HG03565 (cell line): Measurements from ENCODE around the gene NPBWR2.

Experiments
- ATAC-seq: cut with Tn5 transposase; IDR thresholded peaks from one replicate; pipeline ENCODE4 v1.9.1; 2021; ENCODE audit warnings: mild to moderate bottlenecking, moderate library complexity; ENCODE audit not compliant: unreplicated experiment

The NPBWR2 gene, protein sequence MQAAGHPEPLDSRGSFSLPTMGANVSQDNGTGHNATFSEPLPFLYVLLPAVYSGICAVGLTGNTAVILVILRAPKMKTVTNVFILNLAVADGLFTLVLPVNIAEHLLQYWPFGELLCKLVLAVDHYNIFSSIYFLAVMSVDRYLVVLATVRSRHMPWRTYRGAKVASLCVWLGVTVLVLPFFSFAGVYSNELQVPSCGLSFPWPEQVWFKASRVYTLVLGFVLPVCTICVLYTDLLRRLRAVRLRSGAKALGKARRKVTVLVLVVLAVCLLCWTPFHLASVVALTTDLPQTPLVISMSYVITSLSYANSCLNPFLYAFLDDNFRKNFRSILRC

DNA sequence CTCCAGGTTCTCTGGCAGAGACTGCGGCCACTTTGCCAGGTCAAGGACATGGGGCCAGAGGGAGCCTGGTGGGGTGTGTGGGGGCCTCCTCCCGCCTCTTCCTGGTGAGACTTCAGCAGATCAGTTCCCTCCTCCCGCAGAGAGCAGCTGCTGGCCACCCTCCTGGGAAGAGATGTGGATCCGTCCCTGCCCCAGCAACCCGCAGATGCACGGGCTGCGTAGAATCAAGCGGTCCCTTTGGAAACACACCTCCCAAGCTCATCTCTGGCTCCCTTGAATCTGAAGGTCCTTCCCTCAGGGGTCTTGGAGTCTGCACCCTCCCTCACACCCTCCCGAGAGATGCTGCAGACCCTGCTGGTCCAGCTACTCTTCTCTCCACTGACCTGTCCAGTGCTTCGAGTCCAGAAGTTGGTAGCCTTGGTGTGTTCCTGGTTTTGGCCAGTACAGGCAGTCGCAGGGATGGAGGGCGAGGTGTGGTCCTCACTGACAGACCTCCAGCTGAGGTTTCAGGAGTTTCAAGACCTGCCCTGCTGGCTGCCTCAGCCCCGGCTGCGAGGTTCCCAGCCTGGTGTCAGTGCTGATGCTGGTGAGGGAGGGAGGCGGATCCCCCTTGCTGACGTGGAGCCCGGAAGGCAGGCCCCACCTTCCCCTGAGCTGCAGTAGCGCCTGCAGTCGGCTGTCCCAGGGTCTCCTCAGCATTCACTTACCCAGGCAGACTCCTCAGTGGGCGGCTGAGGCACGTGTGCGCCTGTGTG is at the start of gene NPBWR2:
NPBWR2 (minus strand) TSS at position 585 of the 755 bp plus-strand sequence. CDS start 734 bp downstream, outside the sequence.
- ATAC-seq: no peak

DNA sequence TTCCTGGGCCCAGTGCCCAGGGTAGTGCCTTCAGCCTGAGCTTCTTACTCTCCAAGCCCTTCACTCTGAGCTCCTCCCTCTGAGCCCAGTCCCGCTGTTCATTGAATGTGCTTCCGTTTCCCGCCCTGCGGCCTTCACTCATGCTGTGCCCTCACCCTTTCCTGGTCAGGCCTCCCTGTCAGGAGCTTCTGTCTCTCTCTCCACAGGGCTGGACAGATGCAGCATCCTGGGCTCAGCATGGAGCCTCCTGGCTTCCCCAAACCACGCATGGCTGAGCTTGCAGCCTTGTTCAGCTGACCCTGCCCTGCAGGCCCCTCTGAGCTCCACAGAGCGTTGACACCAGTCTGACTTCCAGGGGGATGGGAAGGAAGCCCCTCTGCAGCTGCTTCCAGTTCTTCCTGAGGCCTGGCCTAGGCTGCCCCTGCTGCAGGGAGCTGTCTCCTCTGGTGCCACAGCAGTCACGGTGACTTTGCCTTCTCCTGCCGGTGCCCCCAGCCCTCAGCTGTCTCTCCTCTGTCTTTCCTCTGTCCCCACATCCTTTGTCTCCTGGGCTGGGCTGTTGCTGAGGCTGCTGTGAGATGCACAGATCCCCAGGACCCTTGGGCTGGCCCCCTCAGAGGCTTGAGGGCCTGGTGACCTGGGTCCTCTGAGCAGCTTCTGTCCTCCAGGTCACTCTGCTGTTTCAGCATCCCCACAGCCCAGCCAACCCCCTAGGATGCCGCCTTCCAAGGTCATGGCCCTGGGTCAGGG is 48.9 kb upstream of the NPBWR2 start:
- no peak for ATAC-seq

DNA sequence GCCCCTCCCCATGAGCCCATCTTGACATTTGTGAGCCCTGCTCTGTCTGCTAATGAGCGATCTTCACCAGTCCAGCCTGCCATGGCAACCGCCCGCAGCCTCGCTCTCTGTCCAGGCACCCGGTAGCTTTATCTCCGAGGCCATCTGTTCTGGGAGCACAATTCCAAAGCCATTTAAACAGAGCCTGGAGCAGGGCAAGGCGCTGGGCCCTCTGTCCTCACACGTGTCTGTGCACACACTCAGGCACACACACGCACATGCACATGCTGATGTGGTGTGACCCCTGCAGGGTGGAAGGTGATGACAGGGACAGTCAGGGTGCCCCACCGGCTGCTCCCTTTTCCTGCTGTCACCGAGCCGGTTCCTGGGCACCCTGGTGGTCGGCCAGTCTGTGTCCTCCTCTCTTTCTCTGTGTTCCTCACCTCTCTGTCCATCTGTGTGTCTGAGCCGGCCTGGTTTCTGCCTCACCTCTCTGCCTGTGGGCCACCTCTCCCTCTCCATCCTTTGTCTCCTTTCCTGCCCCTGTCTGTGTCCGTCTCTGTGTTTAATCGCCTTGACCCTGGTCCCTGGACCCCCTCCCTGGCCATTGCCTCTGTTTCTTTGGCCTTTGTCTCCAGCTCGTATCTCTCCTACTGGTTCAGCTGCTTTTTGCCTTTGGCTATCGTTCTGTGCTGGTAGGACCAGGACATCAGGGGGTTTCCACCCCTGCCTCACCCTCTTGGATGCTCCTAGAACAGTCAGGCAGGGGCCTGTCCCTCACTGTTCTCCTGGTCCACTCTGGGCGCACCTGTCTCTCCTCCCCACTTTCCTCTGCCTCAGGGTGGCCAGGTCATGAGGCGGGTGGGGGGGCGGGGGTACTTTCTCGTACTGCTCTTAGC is 48.1 kb upstream of the NPBWR2 start:
- ATAC-seq: no peak

DNA sequence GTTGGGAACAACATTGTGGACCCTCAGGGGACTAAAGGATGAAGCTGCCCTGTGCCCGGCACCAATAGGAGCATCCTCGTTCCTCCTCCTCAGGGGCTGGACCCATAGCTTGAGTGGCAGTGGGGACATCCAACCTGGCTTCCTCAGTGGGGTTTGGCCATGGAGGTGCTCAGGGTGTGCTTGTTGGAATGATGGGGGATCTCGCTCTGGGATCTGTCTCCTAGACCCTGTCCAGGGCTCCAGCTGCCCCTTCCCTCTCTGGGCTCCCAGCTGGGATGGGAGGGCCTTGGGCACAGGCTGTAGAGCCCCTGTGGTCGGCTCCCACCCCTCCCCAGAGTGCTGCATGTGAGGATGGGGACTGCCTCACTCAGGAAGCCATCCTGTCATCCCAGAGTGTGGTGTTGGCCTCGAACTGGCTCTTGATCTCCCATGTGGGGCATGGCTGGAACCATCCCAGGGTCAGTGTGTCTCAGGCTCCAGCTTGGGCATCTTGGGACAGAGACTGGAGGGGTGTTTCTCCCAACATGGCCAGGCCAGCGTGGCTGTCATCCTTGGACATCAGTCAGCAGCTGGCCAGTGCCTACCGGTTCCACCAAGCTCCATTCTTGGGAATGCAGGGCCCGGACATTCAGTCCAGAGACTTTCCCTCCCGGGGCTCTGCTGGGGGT is 47.4 kb upstream of the NPBWR2 start:
- ATAC-seq: no peak

DNA sequence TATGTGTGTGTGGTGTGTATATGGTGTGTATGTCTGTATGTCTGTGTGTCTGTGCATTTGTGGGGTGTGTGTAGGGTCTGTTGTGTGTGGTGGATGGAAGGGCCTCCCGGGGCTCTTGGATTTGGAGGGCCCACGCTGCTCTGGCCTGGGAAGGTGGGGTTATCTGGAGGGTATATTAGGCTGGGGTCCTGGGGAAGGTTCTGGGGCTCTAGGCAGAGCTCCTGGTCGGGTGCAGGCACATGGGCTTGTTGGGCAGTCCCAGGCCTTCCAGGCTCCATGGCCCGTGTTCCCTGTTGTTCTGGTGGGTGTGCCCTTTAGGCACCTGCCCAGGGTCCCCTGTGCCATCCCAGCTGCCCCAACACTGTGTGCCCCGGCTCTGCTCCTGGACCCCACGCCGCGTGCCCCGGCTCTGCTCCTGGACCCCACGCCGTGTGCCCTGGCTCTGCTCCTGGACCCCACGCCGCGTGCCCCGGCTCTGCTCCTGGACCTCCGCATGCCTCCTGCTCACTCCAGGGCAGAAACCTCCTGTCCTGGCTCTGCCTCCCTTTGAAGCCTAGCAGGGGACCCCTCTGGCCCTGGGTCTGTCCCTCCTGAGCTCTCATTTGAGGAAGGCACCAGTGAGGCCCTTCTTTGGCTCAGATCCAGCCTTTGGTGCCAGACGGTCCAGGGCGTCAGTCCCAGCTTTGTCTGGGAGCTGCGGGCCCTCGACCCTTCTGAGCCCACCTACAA is 46.7 kb upstream of the NPBWR2 start:
- ATAC-seq: no peak

DNA sequence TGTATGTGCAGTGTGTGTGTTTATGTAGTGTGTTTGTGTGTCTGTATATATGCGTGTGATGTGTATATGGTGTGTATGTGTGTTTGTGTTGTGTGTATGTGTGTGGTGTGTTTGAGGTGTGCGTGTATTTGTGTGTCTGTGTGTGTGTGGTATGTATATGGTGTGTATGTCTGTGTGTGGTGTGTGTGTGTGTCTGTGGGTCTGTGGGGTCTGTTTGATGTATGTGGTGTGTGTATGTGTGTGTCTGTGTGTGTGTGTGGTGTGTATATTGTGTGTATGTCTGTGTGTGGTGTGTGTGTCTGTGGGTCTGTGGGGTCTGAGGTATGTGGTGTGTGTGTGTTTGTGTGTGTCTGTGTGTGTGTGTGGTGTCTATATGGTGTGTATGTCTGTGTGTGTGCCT is 46.0 kb upstream of the NPBWR2 start:
- ATAC-seq: no peak

DNA sequence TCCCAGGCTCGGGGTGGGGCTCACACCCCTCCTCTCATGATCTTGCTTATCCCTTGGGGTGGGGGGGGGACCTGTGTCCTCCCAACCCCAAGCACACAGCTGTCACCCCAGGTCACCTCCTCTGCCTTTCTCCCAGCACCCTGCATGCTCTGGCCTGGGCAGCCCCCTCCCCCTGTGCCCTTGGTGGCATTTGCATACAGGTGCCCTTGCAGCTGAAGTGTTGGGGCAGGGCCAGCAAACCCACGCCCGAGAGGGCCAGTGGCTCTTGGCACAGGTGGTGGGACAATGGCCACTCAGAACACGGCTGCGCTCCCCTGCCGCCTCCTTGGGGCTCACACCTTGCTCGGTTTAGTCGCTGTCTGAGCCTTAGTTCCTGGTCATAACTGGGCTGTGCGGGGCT is 45.5 kb upstream of the NPBWR2 start:
- no peak for ATAC-seq

DNA sequence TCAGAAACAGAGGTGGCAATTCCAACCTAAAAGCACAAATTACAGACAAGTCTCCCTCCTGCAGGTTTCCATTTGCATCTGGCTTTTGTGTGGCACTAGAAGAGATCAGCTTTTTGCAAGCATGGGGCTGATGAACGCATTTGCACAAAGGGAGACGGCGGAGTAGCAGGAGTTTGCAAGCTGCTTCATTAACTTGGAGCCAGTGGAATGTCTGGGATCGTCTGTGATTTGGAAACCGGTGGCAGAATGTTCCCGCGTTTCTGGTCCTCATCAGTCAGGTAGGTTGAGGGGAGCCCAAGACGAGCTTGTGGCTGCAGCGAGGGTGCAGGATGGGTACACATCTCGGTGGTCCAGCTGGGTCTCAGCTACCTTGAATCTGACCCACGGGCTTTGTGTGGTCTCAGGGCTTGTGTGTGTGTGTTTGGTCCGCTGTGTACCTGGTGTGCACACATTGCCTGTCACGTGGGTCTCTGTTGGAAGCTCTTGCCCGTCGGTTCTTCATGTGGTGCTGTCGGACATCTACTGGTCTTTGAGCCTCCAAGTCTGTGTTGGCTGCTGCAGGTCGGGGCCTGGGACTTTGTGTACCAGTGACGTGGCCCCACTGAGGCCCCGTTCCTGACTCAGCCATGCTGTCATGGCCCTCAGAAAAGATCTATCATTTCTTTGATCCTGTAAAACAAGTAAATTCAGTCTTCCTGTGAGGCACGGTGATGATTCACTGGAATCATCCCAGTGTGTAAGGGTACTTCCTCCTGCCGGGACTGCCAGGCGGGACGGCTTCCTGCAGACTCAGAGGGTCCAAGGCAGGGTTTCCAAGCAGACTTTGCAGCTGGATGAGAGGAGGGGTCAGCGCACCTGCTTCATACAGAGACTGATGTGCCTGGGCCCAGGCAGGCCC is 44.5 kb upstream of the NPBWR2 start:
- ATAC-seq: no peak

DNA sequence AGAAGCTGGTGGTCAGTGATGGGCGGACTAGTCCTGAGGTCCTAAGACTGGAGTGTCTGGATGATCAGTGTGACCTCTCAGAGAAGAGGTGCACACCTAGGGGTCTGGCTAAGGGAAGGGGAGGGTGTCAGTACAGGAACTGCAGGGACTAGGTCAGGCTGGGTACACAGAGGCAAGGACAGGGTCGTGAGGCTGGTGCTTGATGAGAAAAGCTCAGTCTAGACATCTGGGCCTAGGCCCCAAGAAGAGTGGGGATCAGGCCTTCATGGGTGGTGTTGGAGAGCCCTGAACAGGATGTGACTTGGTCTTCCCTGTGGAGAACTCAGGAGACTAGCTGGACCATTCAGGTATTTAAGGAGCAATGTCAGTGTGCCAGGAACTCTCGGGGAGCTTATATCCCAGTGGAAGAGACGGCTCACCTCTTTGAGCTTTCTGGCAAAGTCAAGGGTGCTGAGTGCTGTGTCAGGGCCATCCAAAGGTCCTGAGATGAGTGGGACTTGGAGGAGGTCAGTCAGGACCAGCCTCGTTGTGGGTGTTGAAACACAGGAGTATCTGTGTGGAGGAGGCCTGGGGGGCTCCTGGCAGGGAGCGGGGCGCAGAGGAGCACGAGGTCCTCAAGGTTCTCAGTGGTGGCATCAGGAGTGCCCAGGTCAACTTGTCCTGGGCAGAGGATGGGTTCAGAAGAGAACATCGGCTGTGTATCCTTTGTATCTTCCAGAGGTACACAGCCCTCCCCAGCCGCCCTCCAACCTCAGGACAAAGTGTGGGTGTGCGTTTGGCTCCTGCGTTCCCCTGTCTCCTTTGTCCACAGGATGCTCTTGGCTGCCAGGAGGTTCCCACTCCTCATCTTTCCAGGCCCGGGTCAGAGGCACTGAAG is 43.6 kb upstream of the NPBWR2 start:
- ATAC-seq: no peak

DNA sequence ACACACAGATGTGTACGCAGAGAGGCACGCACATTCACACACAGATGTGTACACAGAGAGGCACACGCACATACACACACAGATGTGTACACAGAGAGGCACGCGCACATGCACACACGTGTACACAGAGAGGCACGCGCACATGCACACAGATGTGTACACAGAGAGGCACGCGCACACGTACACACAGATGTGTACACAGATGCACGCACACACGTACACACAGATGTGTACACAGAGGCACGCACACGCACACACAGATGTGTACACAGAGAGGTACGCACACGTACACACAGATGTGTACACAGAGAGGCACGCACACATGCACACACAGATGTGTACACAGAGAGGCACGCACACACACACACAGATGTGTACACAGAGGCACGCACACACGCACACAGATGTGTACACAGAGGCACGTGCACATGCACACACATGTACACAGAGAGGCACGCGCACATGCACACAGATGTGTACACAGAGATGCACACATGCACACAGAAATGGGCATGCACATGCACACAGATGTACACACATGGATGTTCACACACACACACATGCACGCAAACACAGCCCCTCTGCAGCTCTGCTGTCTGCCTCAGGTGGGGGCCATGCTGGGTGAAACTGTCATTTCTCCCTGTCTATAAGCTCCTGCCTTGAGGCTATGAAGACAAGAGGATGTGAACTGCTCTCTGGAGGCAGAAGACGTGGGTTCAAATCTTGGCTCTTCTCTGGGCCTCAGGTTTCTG is 42.6 kb upstream of the NPBWR2 start:
- ATAC-seq: no peak

DNA sequence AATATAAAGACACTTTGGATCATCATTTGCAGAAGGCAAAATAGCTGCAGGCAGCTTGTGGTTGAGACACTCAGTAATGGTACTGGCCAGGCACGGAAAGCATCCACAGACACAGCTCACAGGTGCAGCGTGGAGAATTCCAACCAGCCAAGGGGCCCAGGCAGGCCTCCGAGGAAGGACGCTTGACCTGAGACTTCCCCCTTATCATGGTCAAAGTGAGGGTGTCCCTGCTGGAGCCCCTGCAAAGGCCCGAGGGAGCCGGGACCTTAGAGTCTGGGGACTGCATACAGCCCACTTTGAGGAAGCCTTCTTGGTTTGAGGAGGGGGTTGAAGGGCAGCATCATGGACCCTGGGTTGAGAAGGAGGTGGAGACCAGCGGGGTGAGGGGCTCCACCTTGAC is 41.8 kb upstream of the NPBWR2 start:
- ATAC-seq: no peak

DNA sequence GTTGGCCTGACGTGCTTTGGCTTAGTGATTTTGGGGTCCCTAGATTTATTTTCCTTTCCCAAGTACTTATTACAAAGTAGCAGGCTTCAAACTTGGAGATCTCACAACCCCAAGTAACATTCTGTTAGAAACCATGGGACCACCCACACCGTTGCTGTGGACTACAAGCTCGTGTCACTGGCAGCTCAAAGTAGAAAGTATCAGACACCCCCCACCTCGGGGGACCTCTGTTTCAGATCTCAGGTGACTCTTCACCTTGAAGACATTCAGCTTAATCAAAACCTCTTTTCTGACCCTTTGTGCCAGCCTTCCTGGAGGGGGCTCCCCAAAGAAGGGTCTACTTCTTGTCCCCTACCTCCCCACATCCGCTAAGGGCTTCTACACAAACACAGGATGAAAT is 41.2 kb upstream of the NPBWR2 start:
- ATAC-seq: no peak

DNA sequence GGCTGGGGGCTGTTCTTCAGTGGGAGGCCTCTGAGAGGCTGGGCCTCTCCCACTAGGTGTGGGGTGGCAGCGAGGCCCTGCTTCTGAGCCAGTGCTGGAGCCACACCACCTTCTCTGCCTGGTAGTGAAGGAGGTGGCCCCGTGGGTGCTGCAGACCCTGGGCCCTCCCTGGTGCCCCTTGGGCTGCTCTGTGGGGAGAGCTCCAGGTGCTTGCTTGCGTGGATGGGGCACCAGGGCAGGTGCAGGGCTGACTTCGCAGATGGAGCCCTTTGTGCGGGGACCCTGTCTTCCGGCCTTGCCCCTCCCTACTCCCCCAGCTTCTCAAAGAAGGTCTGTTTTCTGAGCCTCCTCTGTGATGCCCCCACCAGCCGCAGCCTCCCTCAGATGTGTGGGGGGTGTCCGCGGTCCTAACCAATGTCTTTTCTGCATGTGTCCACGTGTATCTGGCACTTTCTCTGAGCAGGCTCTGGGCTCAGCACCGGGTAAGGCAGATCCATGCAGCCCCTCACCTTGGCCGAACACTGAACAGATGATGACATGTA is 39.6 kb upstream of the NPBWR2 start:
- ATAC-seq: no peak

DNA sequence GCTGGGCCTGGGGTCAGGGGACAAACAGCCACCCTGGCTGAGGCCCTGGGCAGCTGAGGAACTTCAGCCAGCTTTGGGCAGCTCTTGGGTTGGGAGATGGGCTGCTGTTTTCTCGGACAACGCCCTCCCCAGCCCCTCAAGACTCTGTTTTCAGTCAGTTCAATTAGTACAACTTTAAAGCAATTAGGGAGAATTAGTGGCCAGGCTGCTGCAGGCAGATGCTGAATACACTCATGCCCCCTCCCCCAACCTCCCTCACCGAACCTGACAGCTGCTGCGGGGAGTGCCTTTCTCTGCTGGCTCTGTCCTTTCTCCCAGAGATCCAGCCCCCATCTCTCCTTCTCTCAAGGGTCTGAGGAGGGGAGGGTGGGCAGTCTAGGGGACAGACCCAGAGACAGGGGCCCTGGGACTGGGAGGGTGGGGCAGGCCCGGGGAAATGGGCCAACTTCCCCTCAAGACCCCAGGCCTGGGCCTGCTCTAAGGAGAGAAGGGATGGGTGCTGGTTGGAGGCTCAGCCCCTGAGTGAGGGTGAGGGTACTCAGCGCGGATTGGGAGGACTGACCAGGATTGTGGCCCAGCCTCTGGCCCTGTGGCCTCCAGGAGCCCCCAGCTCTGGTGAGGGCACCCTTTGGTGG is 39.1 kb upstream of the NPBWR2 start:
- no peak for ATAC-seq

DNA sequence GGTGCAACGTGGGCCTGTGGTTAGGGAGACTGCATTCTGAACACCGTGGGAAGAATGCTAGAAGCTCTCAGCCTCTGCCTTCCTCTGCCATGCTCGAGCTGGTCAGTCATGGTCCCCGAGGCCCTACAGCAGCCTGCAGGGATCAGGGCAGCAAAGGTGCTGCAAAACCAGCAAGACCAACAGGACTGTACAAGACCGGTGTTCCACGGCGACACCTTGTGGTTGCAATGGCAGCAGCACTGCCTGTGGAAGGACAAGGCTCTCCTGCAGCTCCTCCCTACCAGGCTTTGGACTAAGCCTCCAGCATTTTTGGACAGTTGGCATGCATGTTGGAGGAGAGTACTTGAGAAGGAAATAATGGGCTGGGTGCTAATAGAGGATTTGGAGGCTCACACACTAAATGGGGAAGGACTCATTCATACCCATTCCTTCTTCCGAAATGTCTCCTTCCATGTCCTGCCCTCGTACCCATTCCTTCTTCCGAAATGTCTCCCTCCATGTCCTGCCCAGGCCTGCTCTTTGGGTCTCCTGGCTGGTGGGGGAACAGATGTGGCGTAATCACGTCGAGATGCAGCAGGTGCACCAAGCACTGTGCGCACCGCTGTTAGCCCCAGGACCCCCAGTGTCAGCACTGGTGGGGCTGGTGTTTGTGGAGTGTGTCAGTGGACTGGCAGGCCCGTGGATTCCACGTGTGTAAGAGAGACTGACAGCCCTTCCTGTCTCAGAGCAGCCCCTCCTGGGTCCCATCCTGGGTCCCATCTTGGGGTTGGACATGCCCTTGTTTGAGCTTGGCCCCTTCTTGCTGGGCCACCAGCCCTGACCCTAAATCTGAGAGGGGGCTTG is 38.3 kb upstream of the NPBWR2 start:
- no peak for ATAC-seq
